Upper lobe of left lung (tissue), 6 donors: Measurements from ENCODE around the gene CSKMT. TPM values are rescaled to one million over a fixed set of nuclear protein-coding genes. Genes with fewer than 3 reads are reported as not detected.

ENCODE experiments used
- ATAC-seq, 2 donors: fragments of 200-7000 bp; cut with Tn5 transposase; one replicate each; pipeline ENCODE4 v1.9.1; 2022; ENCODE audit warnings: mild to moderate bottlenecking in 2 of 2, moderate library complexity in 2 of 2; ENCODE audit not compliant: low FRiP score in 2 of 2
- DNase-seq, 2 donors: peaks; one replicate each; pipeline ENCODE4 v3.0.0-alpha.2; 2019 to 2020
- H3K27ac ChIP-seq, 4 donors: fragments of 200-600 bp; sonication (generic); one replicate each; pipeline ENCODE4 v1.5.1; 2016 to 2019
- H3K27me3 ChIP-seq, 4 donors: fragments of 200-600 bp; sonication (generic); one replicate each; pipeline ENCODE4 v1.5.1; 2017 to 2019
- H3K36me3 ChIP-seq, 4 donors: fragments of 200-600 bp; sonication (generic); one replicate each; pipeline ENCODE4 v1.5.1; 2016 to 2019
- H3K4me1 ChIP-seq, 4 donors: fragments of 200-600 bp; sonication (generic); one replicate each; pipeline ENCODE4 v1.5.1; 2018 to 2019
- H3K4me3 ChIP-seq, 4 donors: fragments of 200-600 bp; sonication (generic); one replicate each; pipeline ENCODE4 v1.5.1; 2017 to 2019; ENCODE audit warnings: mild to moderate bottlenecking in 2 of 4, moderate library complexity in 1 of 4
- H3K9me3 ChIP-seq, 4 donors: fragments of 200-600 bp; sonication (generic); one replicate each; pipeline ENCODE4 v1.5.1; 2018 to 2019
- EP300 ChIP-seq, 4 donors: sonication (generic); formaldehyde crosslinking; IDR thresholded peaks; one replicate each; pipeline ENCODE4 v1.5.1; 2017; ENCODE audit warnings: antibody characterized with exemption in 4 of 4, control low read depth in 2 of 4
- POLR2A ChIP-seq, 4 donors: fragments of 450-650 bp; IDR thresholded peaks; one replicate each; pipeline ENCODE4 v1.5.1; 2016 to 2017; ENCODE audit warnings: antibody characterized with exemption in 4 of 4, mild to moderate bottlenecking in 2 of 4
- POLR2AphosphoS5 ChIP-seq, 2 donors: sonication (generic); formaldehyde crosslinking; IDR thresholded peaks; one replicate each; pipeline ENCODE4 v1.5.1; 2017; ENCODE audit warnings: antibody characterized with exemption in 2 of 2
- WGBS, 2 donors: methylation state at CpG; one replicate each; pipeline ENCODE4 v1.1.5; 2017 to 2018; 5-methylcytosine and 5-hydroxymethylcytosine counted together
- total RNA-seq, 6 donors: library from RNA; depleted of rRNA in 4 of 6; stranded (reverse); fragments of >200 nt in 4 of 6; gene quantifications; one replicate each; pipeline versions ENCODE4 v1.1.0 to v1.2.1, GENCODE V29; 2016 to 2021
- TF ChIP-seq, protein P1 (sequence below), 6 experiments: fragments of 450-650 bp in 4 of 6; fragments of 200-600 bp in 2 of 6; sonication (generic) in 2 of 6; IDR thresholded peaks; one replicate each; pipeline ENCODE4 v1.5.1; 2016 to 2019; ENCODE audit warnings: antibody characterized with exemption in 6 of 6
- donor health status: DM: no; HTN: no; CAD: no; lungs with moderate emphysema.
- donor health status: DM: no; HTN: yes; CAD: no; lungs with severe emphysema.

The CSKMT gene
- total RNA-seq, 6 donors from 2014 or later = 5.7 to 16.0 (median 10.0) TPM

DNA sequence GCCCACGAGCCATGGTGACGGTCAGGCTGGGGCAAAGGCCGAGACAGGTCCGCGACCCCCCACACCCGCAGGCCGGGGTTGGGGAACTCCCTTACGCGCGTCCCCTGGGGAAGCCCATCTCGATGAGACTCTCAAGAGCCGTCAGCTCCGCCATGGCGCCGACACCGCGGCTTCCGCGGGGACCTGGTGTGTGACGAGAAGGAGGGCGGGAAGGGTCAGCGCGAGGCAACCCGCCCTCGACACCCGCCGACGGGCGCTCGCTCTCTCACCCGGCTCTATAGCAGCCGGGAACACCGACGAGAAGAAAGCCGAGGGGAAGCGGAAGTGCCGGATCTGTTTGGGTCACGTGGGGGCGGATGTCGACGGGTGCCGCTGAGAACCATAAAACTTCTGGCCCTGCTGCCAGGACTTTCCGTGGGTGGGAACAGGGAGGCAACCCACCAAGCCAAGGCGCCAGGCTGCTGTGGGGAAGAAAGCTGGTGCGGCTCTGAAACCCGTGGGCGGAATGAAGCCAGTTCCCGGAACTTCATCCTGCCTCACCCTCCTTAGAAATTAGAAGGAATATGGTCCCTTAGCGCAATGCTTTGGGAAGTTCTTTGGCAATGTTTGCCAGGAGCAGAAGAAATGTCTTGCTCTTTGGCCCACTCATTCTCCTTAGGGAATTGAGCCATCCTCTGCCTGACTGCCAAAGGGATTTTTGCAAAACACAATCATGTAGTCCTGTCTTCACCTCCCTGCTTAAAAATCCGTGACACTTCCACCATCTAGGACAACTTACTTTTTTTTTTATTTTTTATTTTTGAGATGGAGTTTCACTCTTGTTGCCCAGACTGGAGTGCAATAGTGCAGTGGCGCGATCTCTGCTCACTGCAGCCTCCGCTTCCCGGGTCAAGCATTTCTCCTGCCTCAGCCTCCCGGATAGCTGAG, 13.9 kb downstream of the CSKMT start, which contains the start of gene UBXN1:
Gene UBXN1, minus strand, starts transcription at position 304 of the 927 bp plus-strand sequence. Its CDS starts 150 bp downstream, at position 154.
- DNase-seq (peak; percentile 89 to 92), ATAC-seq (peak; percentile 93 to 96)
- Histone ChIP-seq H3K36me3 (peaks cover 2 to 35% (median 15%) of the 10 kb centered on the region in 4 donors), H3K4me3 (peak within 1 kb of the TSS; percentile 79 to 95 (median 88)), H3K9me3 (no peaks in the 10 kb centered on the region), H3K27ac (peak within 1 kb of the TSS; percentile 88 to 96 (median 92)), H3K4me1 (peaks cover 15 to 43% (median 24%) of the 10 kb centered on the region in 4 donors), H3K27me3 (no peaks in the 10 kb centered on the region)
- 8 to 21% methylated on average over 19 to 52 of the region's 55 CpGs for WGBS, 2 donors
- peak in 2 of 4 donors; percentile 12 to 64 for TF ChIP-seq EP300 (IDR thresholded peaks at IDR 0.05)
- peak; percentile 94 to 97 for TF ChIP-seq POLR2AphosphoS5 (IDR thresholded peaks at IDR 0.05)
- TF ChIP-seq, protein P1, sequence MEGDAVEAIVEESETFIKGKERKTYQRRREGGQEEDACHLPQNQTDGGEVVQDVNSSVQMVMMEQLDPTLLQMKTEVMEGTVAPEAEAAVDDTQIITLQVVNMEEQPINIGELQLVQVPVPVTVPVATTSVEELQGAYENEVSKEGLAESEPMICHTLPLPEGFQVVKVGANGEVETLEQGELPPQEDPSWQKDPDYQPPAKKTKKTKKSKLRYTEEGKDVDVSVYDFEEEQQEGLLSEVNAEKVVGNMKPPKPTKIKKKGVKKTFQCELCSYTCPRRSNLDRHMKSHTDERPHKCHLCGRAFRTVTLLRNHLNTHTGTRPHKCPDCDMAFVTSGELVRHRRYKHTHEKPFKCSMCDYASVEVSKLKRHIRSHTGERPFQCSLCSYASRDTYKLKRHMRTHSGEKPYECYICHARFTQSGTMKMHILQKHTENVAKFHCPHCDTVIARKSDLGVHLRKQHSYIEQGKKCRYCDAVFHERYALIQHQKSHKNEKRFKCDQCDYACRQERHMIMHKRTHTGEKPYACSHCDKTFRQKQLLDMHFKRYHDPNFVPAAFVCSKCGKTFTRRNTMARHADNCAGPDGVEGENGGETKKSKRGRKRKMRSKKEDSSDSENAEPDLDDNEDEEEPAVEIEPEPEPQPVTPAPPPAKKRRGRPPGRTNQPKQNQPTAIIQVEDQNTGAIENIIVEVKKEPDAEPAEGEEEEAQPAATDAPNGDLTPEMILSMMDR (IDR thresholded peaks at IDR 0.05) = peak in 1 of 6 experiments; percentile 12
- TF ChIP-seq POLR2A (IDR thresholded peaks at IDR 0.05) = peak in 3 of 4 donors; percentile 56 to 85 (median 57)

DNA sequence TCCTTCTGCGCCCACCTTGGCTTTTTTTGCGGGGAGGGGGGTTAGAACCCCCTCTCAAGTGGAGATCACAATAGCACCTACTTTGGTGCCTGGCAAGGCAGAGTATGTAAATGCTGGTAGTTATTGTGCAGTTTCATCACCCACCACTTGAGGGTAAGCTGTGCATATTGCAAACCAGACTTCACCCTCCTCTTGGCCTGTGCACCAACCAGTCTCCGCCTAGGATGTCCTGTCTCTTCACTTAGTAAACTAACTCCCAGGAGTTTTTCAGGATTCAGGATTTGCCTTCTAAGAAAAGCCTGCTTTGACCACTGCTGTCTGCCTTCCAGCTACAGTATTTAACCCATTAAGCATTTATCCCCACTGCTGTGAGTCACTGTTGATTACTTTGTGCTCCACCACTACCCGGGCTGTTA, 15.7 kb downstream of the CSKMT start:
- WGBS, 2 donors = 32 to 44% methylated on average over 2 to 4 of the region's 4 CpGs
- TF ChIP-seq, protein P1 (IDR thresholded peaks at IDR 0.05) = peak; percentile 38 to 60 (median 46)
- TF ChIP-seq POLR2AphosphoS5 (IDR thresholded peaks at IDR 0.05) (no peak), EP300 (IDR thresholded peaks at IDR 0.05) (no peak), POLR2A (IDR thresholded peaks at IDR 0.05) (no peak)
- ATAC-seq (peak; percentile 81 to 82), DNase-seq (peak in 1 of 2 donors; percentile 53)
- H3K4me1 ChIP-seq = peaks cover 15 to 43% (median 24%) of the 10 kb centered on the region in 4 donors
- no peaks in the 10 kb centered on the region for H3K9me3 ChIP-seq
- peaks cover 0 to 21% (median 12%) of the 10 kb centered on the region in 4 donors for H3K36me3 ChIP-seq
- peak overlapping the region in 2 of 4 donors; percentile 25 to 48 for H3K27ac ChIP-seq
- H3K27me3 ChIP-seq = no peaks in the 10 kb centered on the region
- H3K4me3 ChIP-seq = no peak overlapping the region

DNA sequence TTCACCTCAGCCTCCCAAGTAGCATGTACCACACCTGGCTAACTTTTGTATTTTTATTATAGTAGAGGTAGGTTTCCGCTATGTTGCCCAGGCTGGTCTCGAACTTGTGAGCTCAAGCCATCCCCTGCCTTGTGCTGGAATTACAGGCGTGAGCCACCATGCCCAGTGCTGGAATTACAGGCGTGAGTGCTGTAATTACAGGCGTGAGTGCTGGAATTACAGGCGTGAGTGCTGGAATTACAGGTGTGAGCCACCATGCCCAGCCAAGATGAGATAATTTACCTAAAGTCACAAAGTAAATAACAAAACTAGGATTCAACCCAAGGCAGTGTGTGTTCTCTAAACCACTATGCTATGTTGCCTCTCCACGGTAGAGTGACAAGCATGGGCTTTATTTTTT, 17.4 kb downstream of the CSKMT start:
- peaks cover 15 to 34% (median 22%) of the 10 kb centered on the region in 4 donors for H3K4me1 ChIP-seq
- H3K27me3 ChIP-seq = peaks cover 0 to 3% (median 1%) of the 10 kb centered on the region in 4 donors
- 88 to 93% methylated on average over 7 of the region's 7 CpGs for WGBS, 2 donors
- no peaks in the 10 kb centered on the region for H3K9me3 ChIP-seq
- no peak overlapping the region for H3K4me3 ChIP-seq
- no peak overlapping the region for H3K27ac ChIP-seq
- DNase-seq (no peak), ATAC-seq (no peak)
- H3K36me3 ChIP-seq = peaks cover 0 to 4% (median under 1%) of the 10 kb centered on the region in 4 donors
- TF ChIP-seq POLR2A (IDR thresholded peaks at IDR 0.05) (no peak), POLR2AphosphoS5 (IDR thresholded peaks at IDR 0.05) (no peak), EP300 (IDR thresholded peaks at IDR 0.05) (no peak)
- TF ChIP-seq, protein P1 (IDR thresholded peaks at IDR 0.05) = no peak

DNA sequence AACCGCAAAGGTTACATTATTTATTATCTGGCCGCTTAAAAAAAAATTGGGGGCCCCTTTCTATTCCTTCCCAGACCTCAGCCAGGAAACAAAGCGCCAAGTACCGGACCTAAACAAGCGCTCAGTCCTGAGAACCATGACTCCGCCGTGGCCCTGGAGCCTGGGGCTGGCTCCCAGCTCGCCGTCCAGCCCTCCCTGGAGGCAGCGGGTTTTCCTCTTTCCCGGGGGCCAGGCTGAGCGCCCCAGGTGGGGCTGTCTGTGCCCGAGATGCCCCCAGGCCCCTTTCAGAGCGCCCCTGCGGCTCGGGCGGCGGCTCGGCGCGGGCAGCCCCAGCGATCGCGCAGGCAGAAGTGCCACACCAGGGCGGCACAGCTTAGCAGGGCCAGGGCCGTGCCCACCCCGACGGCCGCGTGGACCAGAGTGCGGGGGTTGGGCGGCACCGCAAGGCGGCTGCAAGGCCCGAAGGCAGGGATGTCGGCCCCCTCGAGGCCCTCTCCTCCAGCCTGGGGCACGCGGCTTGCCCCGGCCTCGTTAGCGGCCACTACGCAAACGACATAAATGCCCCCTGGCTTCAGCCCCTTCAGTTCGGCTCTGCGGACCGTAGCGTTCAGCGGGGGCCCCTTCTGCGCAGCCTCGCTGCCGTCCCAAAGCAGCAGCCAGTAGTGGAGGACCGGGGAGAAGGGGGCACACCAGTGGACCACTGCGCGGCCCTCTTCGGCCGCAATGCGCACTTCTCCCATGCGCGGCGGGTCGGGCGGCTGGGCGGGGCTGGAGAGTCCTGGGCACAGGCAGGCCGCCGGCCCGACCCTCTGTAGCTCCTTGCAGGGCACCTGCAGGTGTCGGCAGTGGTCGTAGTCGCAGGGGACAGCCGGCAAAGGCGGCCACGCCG, 22.6 kb downstream of the CSKMT start:
- Histone ChIP-seq H3K4me3 (peak overlapping the region in 3 of 4 donors; percentile 14 to 34 (median 22)), H3K4me1 (peaks cover 0 to 10% (median 4%) of the 10 kb centered on the region in 4 donors), H3K9me3 (no peaks in the 10 kb centered on the region), H3K27me3 (peaks cover 0 to 10% (median 7%) of the 10 kb centered on the region in 4 donors), H3K27ac (peak overlapping the region in 2 of 4 donors; percentile 3 to 17), H3K36me3 (peaks cover 3 to 32% (median 28%) of the 10 kb centered on the region in 4 donors)
- WGBS, 2 donors = 44 to 74% methylated on average over 22 to 47 of the region's 74 CpGs
- TF ChIP-seq POLR2A (IDR thresholded peaks at IDR 0.05) (peak in 1 of 4 donors; percentile 11), POLR2AphosphoS5 (IDR thresholded peaks at IDR 0.05) (no peak), EP300 (IDR thresholded peaks at IDR 0.05) (no peak)
- TF ChIP-seq, protein P1 (IDR thresholded peaks at IDR 0.05) = no peak
- peak in 1 of 2 donors; percentile 60 for ATAC-seq
- DNase-seq = peak in 1 of 2 donors; percentile 87
